ENCODE results near the gene SFMBT2. TPM values are rescaled to one million over a fixed set of nuclear protein-coding genes. Genes with fewer than 3 reads are reported as not detected.

The SFMBT2 gene
- total RNA-seq, 1 experiment from 2014 or later: 14.3 TPM

GRCh38 chr10:7297094-7297493 is 113.7 kb downstream of the SFMBT2 start:
- ATAC-seq: no peak
- ChIA-PET POLR2A (no interaction called here), CTCF (interaction anchor here (0.8 kb wide), 2 partner anchors 37 to 78 kb away, joined by 3 read pairs; no protein-coding TSS in a partner anchor)
- Mint-ChIP-seq H3K4me1 (peaks cover 39% of the 10 kb centered on the region), H3K27me3 (ENCODE audit: low read depth) (no peaks in the 10 kb centered on the region), H3K9me3 (peaks cover 7% of the 10 kb centered on the region; the same call in 1 of the 2 replicates), H3K27ac (no peak overlapping the region), H3K36me3 (no peaks in the 10 kb centered on the region), H3K4me3 (no peak overlapping the region)
- TF ChIP-seq E2F1 (CRISPR knock-in tag; IDR thresholded peaks at IDR 0.05) (no peak), ZNF219 (CRISPR knock-in tag; IDR thresholded peaks at IDR 0.05; ENCODE audit: borderline replicate concordance) (no peak), NR1H2 (CRISPR knock-in tag; IDR thresholded peaks at IDR 0.05) (no peak), PRRX2 (CRISPR knock-in tag; IDR thresholded peaks at IDR 0.05) (no peak), HMGA2 (CRISPR knock-in tag; IDR thresholded peaks at IDR 0.05) (no peak), ZNF281 (CRISPR knock-in tag; IDR thresholded peaks at IDR 0.05) (no peak), SMAD3 (CRISPR knock-in tag; IDR thresholded peaks at IDR 0.05; ENCODE audit: borderline replicate concordance) (no peak), ZNF121 (CRISPR knock-in tag; IDR thresholded peaks at IDR 0.05) (no peak), RORB (CRISPR knock-in tag; IDR thresholded peaks at IDR 0.05) (no peak), EMX1 (CRISPR knock-in tag; IDR thresholded peaks at IDR 0.05) (no peak), ZNF671 (CRISPR knock-in tag; IDR thresholded peaks at IDR 0.05) (no peak), SOX15 (CRISPR knock-in tag; IDR thresholded peaks at IDR 0.05) (no peak), ATF1 (CRISPR knock-in tag; IDR thresholded peaks at IDR 0.05) (no peak)
- TF ChIP-seq, protein P1, sequence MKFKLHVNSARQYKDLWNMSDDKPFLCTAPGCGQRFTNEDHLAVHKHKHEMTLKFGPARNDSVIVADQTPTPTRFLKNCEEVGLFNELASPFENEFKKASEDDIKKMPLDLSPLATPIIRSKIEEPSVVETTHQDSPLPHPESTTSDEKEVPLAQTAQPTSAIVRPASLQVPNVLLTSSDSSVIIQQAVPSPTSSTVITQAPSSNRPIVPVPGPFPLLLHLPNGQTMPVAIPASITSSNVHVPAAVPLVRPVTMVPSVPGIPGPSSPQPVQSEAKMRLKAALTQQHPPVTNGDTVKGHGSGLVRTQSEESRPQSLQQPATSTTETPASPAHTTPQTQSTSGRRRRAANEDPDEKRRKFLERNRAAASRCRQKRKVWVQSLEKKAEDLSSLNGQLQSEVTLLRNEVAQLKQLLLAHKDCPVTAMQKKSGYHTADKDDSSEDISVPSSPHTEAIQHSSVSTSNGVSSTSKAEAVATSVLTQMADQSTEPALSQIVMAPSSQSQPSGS (CRISPR knock-in tag; IDR thresholded peaks at IDR 0.05; ENCODE audit: borderline replicate concordance, low read depth): no peak
- TF ChIP-seq, protein P2, sequence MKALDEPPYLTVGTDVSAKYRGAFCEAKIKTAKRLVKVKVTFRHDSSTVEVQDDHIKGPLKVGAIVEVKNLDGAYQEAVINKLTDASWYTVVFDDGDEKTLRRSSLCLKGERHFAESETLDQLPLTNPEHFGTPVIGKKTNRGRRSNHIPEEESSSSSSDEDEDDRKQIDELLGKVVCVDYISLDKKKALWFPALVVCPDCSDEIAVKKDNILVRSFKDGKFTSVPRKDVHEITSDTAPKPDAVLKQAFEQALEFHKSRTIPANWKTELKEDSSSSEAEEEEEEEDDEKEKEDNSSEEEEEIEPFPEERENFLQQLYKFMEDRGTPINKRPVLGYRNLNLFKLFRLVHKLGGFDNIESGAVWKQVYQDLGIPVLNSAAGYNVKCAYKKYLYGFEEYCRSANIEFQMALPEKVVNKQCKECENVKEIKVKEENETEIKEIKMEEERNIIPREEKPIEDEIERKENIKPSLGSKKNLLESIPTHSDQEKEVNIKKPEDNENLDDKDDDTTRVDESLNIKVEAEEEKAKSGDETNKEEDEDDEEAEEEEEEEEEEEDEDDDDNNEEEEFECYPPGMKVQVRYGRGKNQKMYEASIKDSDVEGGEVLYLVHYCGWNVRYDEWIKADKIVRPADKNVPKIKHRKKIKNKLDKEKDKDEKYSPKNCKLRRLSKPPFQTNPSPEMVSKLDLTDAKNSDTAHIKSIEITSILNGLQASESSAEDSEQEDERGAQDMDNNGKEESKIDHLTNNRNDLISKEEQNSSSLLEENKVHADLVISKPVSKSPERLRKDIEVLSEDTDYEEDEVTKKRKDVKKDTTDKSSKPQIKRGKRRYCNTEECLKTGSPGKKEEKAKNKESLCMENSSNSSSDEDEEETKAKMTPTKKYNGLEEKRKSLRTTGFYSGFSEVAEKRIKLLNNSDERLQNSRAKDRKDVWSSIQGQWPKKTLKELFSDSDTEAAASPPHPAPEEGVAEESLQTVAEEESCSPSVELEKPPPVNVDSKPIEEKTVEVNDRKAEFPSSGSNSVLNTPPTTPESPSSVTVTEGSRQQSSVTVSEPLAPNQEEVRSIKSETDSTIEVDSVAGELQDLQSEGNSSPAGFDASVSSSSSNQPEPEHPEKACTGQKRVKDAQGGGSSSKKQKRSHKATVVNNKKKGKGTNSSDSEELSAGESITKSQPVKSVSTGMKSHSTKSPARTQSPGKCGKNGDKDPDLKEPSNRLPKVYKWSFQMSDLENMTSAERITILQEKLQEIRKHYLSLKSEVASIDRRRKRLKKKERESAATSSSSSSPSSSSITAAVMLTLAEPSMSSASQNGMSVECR (CRISPR knock-in tag; IDR thresholded peaks at IDR 0.05; ENCODE audit: borderline replicate concordance): no peak
- TF ChIP-seq, protein P3, sequence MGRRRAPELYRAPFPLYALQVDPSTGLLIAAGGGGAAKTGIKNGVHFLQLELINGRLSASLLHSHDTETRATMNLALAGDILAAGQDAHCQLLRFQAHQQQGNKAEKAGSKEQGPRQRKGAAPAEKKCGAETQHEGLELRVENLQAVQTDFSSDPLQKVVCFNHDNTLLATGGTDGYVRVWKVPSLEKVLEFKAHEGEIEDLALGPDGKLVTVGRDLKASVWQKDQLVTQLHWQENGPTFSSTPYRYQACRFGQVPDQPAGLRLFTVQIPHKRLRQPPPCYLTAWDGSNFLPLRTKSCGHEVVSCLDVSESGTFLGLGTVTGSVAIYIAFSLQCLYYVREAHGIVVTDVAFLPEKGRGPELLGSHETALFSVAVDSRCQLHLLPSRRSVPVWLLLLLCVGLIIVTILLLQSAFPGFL (CRISPR knock-in tag; IDR thresholded peaks at IDR 0.05; ENCODE audit: borderline replicate concordance): no peak
- TF ChIP-seq, protein P4, sequence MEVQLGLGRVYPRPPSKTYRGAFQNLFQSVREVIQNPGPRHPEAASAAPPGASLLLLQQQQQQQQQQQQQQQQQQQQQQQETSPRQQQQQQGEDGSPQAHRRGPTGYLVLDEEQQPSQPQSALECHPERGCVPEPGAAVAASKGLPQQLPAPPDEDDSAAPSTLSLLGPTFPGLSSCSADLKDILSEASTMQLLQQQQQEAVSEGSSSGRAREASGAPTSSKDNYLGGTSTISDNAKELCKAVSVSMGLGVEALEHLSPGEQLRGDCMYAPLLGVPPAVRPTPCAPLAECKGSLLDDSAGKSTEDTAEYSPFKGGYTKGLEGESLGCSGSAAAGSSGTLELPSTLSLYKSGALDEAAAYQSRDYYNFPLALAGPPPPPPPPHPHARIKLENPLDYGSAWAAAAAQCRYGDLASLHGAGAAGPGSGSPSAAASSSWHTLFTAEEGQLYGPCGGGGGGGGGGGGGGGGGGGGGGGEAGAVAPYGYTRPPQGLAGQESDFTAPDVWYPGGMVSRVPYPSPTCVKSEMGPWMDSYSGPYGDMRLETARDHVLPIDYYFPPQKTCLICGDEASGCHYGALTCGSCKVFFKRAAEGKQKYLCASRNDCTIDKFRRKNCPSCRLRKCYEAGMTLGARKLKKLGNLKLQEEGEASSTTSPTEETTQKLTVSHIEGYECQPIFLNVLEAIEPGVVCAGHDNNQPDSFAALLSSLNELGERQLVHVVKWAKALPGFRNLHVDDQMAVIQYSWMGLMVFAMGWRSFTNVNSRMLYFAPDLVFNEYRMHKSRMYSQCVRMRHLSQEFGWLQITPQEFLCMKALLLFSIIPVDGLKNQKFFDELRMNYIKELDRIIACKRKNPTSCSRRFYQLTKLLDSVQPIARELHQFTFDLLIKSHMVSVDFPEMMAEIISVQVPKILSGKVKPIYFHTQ (CRISPR knock-in tag; IDR thresholded peaks at IDR 0.05): no peak
- TF ChIP-seq, protein P5, sequence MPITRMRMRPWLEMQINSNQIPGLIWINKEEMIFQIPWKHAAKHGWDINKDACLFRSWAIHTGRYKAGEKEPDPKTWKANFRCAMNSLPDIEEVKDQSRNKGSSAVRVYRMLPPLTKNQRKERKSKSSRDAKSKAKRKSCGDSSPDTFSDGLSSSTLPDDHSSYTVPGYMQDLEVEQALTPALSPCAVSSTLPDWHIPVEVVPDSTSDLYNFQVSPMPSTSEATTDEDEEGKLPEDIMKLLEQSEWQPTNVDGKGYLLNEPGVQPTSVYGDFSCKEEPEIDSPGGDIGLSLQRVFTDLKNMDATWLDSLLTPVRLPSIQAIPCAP (CRISPR knock-in tag; IDR thresholded peaks at IDR 0.05): no peak
- DNase-seq (ENCODE audit: low spot score): no peak
